Ovary (tissue), 3 donors: ENCODE data around the gene WASF2.

Source experiments
- CTCF ChIP-seq, 3 donors: fragments of 450-650 bp in 2 of 3; fragments of 200-600 bp in 1 of 3; IDR thresholded peaks; one replicate each; pipeline versions ENCODE4 v1.5.1 to v1.8.0; 2016 to 2022; ENCODE audit warnings: antibody characterized with exemption in 3 of 3, mild to moderate bottlenecking in 1 of 3
- EP300 ChIP-seq: sonication (generic); formaldehyde crosslinking; IDR thresholded peaks from one replicate; pipeline ENCODE4 v1.6.1; 2017; ENCODE audit warnings: antibody characterized with exemption
- POLR2A ChIP-seq: fragments of 450-650 bp; IDR thresholded peaks from one replicate; pipeline ENCODE4 v1.6.1; 2017; ENCODE audit warnings: antibody characterized with exemption, mild to moderate bottlenecking, moderate library complexity
- donor health status: DM: no; HTN: no; CAD: no.

GRCh38 chr1:27503844-27504587 is 14.0 kb upstream of the WASF2 start:
- TF ChIP-seq CTCF (IDR thresholded peaks at IDR 0.05), result no peak
- TF ChIP-seq EP300, result no peak
- no peak for TF ChIP-seq POLR2A
